Measurements from ENCODE around the gene SMYD3.

GRCh38 chr1:245765230-245766000 is 741.7 kb downstream of the SMYD3 start:
- TF ChIP-seq, protein P1, sequence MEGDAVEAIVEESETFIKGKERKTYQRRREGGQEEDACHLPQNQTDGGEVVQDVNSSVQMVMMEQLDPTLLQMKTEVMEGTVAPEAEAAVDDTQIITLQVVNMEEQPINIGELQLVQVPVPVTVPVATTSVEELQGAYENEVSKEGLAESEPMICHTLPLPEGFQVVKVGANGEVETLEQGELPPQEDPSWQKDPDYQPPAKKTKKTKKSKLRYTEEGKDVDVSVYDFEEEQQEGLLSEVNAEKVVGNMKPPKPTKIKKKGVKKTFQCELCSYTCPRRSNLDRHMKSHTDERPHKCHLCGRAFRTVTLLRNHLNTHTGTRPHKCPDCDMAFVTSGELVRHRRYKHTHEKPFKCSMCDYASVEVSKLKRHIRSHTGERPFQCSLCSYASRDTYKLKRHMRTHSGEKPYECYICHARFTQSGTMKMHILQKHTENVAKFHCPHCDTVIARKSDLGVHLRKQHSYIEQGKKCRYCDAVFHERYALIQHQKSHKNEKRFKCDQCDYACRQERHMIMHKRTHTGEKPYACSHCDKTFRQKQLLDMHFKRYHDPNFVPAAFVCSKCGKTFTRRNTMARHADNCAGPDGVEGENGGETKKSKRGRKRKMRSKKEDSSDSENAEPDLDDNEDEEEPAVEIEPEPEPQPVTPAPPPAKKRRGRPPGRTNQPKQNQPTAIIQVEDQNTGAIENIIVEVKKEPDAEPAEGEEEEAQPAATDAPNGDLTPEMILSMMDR (IDR thresholded peaks at IDR 0.05; ENCODE audit: poor library complexity), result no peak
- TF ChIP-seq EZH2 (IDR thresholded peaks at IDR 0.05; ENCODE audit: borderline replicate concordance), result no peak

Measured in hepatocyte (in vitro differentiated cells).